Activated naive CD4-positive, alpha-beta T cell treated with anti-CD3 and anti-CD28 coated beads for 36 hours (primary cell): ENCODE data around the gene PITPNC1. TPM values are rescaled to one million over a fixed set of nuclear protein-coding genes. Genes with fewer than 3 reads are reported as not detected.
A peak's percentile ranks its signal among the peaks of the same experiment; 100 is the strongest.

Source experiments
- CTCF ChIA-PET: fragments of 350-600 bp; sonication (Branson Sonifier 250); formaldehyde crosslinking; loops from one replicate; lab custom pipeline; 2021; ENCODE audit warnings: antibody characterized with exemption; lab: Charles Lee
- DNase-seq: peaks from one replicate; pipeline ENCODE4 v3.0.0-alpha.2; 2020
- H3K27ac Mint-ChIP-seq: one replicate; pipeline ENCODE4 v1.8.0; 2021; ENCODE audit warnings: mild to moderate bottlenecking, mixed read lengths
- H3K27me3 Mint-ChIP-seq: one replicate; pipeline ENCODE4 v1.8.0; 2021; ENCODE audit warnings: low read depth, mixed read lengths
- H3K36me3 Mint-ChIP-seq: one replicate; pipeline ENCODE4 v1.8.0; 2021; ENCODE audit warnings: low read depth, mixed read lengths
- H3K4me1 Mint-ChIP-seq: one replicate; pipeline ENCODE4 v1.8.0; 2021; ENCODE audit warnings: low read depth, mixed read lengths
- H3K4me3 Mint-ChIP-seq: one replicate; pipeline ENCODE4 v1.8.0; 2021; ENCODE audit warnings: mild to moderate bottlenecking, moderate library complexity, mixed read lengths
- H3K9me3 Mint-ChIP-seq: one replicate; pipeline ENCODE4 v1.8.0; 2021; ENCODE audit warnings: mixed read lengths
- intact Hi-C: fragments of 100-400 bp; cut with micrococcal nuclease; formaldehyde crosslinking; loops from one replicate; pipeline ENCODE4 v1.15.1; 2023
- total RNA-seq, 2 experiments: library from RNA; stranded (reverse); gene quantifications; one replicate each; pipeline ENCODE4 v1.2.3, GENCODE V29; 2021

Gene PITPNC1
- total RNA-seq, 2 experiments from 2014 or later, result 58.7 to 60.0 TPM

DNA sequence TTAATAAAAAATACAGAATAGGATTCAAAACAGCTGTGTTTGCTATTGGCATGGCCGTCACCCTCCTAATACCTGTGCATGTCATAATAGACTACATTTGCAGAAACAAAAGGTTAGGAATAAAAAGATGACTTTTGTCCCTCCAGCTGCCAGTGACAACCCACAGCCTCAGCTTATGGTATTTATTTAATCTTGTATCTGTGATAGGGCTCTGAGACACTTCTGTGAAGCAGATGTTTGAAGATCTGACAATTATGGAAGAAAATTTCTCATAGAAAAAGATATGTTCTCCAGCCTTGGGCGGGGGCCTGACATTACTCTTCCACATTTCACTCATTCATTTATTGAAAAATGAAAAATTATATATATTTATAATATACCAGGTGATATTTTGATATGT lies 62.2 kb downstream of the PITPNC1 start:
- Mint-ChIP-seq H3K9me3 (no peaks in the 10 kb centered on the region), H3K4me1 (peaks cover 77% of the 10 kb centered on the region), H3K27me3 (no peaks in the 10 kb centered on the region), H3K27ac (peak overlapping the region; percentile 91), H3K4me3 (no peak overlapping the region), H3K36me3 (no peaks in the 10 kb centered on the region)
- CTCF ChIA-PET, result interaction anchor here (0.8 to 5.1 kb wide), 5 partner anchors 8 to 64 kb away, joined by 3 to 42 read pairs (median 7); no protein-coding TSS in a partner anchor
- intact Hi-C loops, result no loop called here
- DNase-seq, result peak; percentile 3

DNA sequence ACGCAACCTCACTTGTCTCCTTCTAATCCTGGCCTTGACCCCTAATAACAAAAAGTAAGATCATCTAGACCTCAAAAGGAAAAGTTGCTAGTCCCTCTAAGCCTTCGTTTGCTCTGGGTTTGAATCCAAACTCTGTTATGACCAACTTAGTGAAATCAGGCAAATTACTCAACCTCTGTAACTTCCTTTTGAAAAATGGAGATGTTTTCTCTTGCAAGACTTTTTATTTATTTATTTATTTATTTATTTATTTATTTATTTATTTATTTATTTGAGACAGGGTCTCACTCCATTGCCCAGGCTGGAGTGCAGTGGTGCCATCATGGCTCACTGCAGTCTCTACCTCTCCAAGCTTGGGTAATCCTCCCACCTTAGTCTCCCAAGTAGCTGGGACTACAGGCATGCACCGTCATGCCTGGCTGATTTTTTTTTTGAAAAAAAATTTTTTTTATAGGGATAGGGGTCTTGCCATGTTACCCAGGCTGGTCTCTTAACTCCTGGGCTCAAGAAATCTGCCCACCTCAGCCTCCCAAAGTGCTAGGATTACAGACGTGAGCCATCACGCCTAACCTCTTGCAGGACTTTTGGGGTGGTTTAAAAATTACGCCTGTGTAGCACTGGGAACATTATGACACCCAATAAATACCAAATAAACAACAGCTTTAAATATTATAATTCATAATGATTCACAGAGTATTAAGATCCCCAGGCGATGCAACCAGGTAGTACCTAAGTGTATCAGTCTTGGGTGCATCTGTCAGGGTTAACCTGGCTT lies 63.4 kb downstream of the PITPNC1 start:
- H3K9me3 Mint-ChIP-seq, result no peaks in the 10 kb centered on the region
- H3K4me1 Mint-ChIP-seq, result peaks cover 77% of the 10 kb centered on the region
- H3K27me3 Mint-ChIP-seq, result no peaks in the 10 kb centered on the region
- H3K36me3 Mint-ChIP-seq, result no peaks in the 10 kb centered on the region
- peak overlapping the region; percentile 75 for H3K4me3 Mint-ChIP-seq
- CTCF ChIA-PET, result interaction anchor here (0.6 to 5.1 kb wide), 15 partner anchors 8 to 73 kb away, joined by 3 to 42 read pairs (median 6); partner anchors contain the start of gene PITPNC1
- intact Hi-C loops, result loop anchor here (1.0 kb wide), 4 partner anchors 9 to 35 kb away; no protein-coding TSS in a partner anchor
- peak overlapping the region; percentile 96 for H3K27ac Mint-ChIP-seq
- no peak for DNase-seq

DNA sequence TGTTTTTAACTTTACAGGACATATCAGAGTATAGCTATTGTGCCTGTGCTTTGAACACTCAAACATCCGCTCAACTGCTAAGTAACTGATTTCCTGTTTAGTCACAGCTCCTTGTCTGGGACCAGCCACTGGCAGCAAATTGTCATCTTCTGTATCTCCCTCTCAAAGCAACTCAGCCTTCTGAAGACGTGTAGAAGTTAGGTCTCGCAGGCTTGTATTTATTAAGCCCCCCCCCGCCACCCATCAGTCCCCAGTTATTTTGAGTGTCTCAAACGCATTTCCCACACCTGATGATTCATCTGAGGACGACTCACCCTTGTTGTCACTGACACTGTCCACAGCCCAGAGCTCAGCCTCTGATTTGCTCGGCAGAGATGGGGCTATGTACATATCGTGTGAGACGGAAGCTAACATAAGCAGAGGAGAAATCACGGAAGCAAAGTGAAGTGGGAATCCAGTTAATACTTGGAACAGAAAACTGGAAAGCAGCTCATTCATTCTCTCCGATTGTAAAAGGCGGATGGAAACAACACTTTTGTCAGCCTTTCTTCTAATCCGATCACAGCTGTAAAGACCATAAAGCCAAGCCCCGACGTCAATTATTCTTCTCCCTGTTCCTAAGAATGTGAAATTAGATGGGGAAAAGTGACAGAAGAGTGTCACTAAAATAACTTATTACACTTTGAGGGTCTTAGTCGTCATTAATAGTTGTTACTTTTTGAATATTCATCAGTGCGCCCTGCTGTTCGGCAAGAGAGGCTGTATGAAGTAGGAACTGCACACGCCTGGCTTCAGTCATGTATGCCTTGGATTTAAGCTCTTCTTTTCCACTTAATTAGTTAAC lies 64.2 kb downstream of the PITPNC1 start:
- Mint-ChIP-seq H3K4me1 (peaks cover 76% of the 10 kb centered on the region), H3K27ac (peak overlapping the region; percentile 96), H3K36me3 (no peaks in the 10 kb centered on the region), H3K9me3 (no peaks in the 10 kb centered on the region), H3K4me3 (peak overlapping the region; percentile 75), H3K27me3 (no peaks in the 10 kb centered on the region)
- CTCF ChIA-PET, result interaction anchor here (0.6 to 5.1 kb wide), 16 partner anchors 9 to 74 kb away, joined by 3 to 42 read pairs (median 4); partner anchors contain the start of gene PITPNC1
- intact Hi-C loops, result loop anchor here (1.0 kb wide), 4 partner anchors 10 to 34 kb away; no protein-coding TSS in a partner anchor
- DNase-seq, result peak; percentile 90

DNA sequence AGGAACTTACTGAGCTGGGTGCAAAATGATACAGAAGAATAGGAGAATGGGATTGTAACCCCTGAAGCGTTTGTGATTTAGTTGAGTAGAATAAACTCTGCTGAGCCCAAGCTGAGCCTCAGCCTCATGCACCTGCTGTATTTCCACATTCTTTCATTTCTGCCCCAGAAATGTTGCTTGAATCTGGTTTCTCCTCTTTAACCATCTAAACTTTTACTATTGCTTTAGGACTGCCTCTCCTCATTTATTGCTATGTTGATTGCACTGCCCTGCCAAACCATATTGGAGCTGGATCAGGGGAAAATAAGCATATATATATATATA lies 64.8 kb downstream of the PITPNC1 start:
- Mint-ChIP-seq H3K27ac (peak overlapping the region; percentile 96), H3K36me3 (no peaks in the 10 kb centered on the region), H3K27me3 (no peaks in the 10 kb centered on the region), H3K4me1 (peaks cover 74% of the 10 kb centered on the region), H3K9me3 (no peaks in the 10 kb centered on the region), H3K4me3 (peak overlapping the region; percentile 75)
- intact Hi-C loops, result loop anchor here (1.0 kb wide), 4 partner anchors 11 to 33 kb away; no protein-coding TSS in a partner anchor
- DNase-seq, result no peak
- CTCF ChIA-PET, result interaction anchor here (0.6 to 5.1 kb wide), 13 partner anchors 9 to 230 kb away, joined by 3 to 42 read pairs (median 7); partner anchors contain the start of gene PITPNC1

DNA sequence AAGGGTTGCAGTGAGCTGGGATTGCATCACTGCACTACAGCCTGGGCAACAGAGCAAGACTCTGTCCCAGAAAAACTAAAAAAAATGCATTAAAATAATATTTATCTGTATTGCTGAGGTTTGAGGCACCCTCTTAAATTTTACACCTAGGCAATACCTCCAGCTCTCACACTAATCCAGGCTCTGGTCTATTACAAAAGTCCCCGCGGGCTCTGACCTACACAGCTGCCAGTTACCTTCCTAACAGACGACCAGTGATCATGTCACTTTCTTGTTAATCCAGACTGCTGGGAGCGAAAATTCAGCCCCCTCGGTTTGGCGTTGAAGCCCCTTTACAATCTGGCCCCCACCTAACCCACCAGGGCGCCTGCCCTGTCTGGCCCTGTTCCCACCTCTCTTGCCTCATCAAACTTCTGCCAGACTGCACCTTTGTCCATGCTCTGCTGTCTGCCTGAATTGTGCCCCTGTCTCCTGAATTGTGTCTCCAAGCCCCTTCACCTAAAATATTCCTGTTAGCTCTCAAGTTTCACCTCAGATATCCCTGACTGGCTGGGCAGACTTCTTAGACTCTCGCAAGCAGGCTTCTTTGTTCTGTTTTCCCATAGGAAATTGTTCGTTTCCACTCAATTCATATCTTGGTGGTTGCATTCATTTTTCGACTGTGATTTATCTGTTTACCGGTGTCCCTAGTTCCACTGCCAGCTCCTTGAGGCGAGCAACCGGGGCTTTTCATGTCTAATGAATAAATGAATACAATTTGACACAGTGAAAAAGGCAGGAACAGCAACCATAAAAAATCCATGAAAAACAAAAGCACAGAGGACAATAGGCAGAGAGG lies 65.9 kb downstream of the PITPNC1 start:
- Mint-ChIP-seq H3K4me1 (peaks cover 72% of the 10 kb centered on the region), H3K36me3 (no peaks in the 10 kb centered on the region), H3K4me3 (no peak overlapping the region), H3K27ac (peak overlapping the region; percentile 85), H3K27me3 (no peaks in the 10 kb centered on the region), H3K9me3 (no peaks in the 10 kb centered on the region)
- peak; percentile 4 for DNase-seq
- intact Hi-C loops, result no loop called here
- CTCF ChIA-PET, result interaction anchor here (0.7 to 5.1 kb wide), 6 partner anchors 8 to 69 kb away, joined by 3 to 42 read pairs (median 16); partner anchors contain the start of gene PITPNC1

DNA sequence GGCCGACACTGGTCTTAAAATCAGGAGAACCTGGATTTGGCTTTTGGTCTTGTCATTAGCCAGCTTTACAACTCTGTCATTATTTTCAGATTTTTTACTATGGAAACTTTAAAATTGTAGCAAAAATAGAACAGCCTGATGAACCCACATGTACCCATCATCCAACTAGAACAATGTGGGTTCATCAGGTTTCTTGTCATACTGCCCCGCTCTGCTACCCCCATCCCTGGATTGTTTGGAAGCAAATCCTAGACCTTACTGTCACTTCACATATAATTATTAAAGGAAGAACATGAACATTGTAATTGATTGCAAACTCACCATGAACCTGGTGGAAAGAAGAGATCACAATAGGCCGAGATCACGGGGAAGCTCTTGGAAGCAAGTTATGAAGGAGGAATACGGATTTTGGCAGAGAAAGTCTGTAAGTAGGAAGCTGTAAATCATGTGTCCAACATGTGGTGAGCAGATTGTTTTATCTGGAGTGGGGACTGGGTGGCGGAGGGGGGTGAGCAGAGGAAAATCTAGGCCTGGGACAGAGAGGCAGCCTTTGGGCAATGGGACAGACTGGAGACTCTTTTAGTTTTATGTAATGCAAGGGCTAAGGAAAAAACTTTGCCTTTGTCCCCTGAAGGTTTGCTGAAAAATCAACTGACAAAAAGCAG lies 67.0 kb downstream of the PITPNC1 start:
- no peak overlapping the region for H3K4me3 Mint-ChIP-seq
- peak; percentile 2 for DNase-seq
- CTCF ChIA-PET, result no interaction called here
- intact Hi-C loops, result no loop called here
- H3K4me1 Mint-ChIP-seq, result peaks cover 72% of the 10 kb centered on the region
- H3K9me3 Mint-ChIP-seq, result no peaks in the 10 kb centered on the region
- H3K27ac Mint-ChIP-seq, result peak overlapping the region; percentile 85
- H3K36me3 Mint-ChIP-seq, result no peaks in the 10 kb centered on the region
- no peaks in the 10 kb centered on the region for H3K27me3 Mint-ChIP-seq

DNA sequence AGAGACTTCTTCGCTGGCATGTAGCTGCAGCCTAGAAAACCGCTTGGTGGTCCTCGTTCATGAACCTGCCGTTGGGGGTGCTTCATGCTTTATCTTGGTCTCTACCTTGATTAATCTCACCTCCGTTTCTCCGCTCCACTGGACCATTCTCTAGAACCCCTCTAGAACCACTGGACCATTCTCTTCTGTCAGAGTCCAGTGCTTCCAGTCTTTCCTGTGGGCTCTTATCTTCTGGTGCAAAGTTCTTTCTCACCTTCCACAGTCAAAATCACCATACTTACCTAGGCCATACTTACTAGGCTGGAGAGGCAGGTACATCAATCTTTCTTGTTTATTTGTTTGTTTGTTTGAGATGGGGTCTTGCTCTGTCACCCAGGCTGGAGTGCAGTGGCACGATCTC lies 71.4 kb downstream of the PITPNC1 start:
- Mint-ChIP-seq H3K27ac (peak overlapping the region; percentile 27), H3K4me3 (no peak overlapping the region)

DNA sequence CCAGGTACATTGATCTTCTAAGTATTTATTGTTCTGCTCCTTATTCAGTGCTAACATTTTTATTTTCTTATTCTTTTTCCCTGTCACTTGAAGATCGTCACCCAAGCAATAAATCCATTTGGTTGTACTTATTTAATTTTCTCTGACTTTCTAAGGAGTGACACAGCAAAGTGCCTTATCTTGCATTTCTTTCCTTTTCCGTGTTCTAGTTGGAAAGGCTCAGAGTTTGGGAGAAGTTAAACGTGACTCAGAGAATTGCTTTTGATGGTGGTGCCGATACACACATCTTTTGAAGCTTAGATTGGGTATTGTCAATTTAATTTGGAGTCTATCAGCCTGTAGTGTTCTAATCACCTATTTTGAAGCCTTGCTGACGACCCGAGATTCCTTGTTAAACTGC lies 72.0 kb downstream of the PITPNC1 start:
- peak overlapping the region; percentile 60 for H3K4me3 Mint-ChIP-seq
- peak overlapping the region; percentile 91 for H3K27ac Mint-ChIP-seq
- CTCF ChIA-PET, result interaction anchor here (0.9 to 1.1 kb wide), 2 partner anchors 17 to 75 kb away, joined by 3 read pairs; no protein-coding TSS in a partner anchor
- peaks cover 6% of the 10 kb centered on the region for H3K36me3 Mint-ChIP-seq
- no peaks in the 10 kb centered on the region for H3K27me3 Mint-ChIP-seq
- intact Hi-C loops, result no loop called here
- H3K9me3 Mint-ChIP-seq, result peaks cover 4% of the 10 kb centered on the region
- DNase-seq, result peak; percentile 3
- H3K4me1 Mint-ChIP-seq, result peaks cover 90% of the 10 kb centered on the region

More for the DNA sequence above, 71.4 kb downstream of the PITPNC1 start:
- CTCF ChIA-PET, result no interaction called here
- peaks cover 4% of the 10 kb centered on the region for H3K9me3 Mint-ChIP-seq
- H3K27me3 Mint-ChIP-seq, result no peaks in the 10 kb centered on the region
- no peak for DNase-seq
- H3K4me1 Mint-ChIP-seq, result peaks cover 86% of the 10 kb centered on the region
- intact Hi-C loops, result no loop called here
- H3K36me3 Mint-ChIP-seq, result peaks cover 6% of the 10 kb centered on the region

DNA sequence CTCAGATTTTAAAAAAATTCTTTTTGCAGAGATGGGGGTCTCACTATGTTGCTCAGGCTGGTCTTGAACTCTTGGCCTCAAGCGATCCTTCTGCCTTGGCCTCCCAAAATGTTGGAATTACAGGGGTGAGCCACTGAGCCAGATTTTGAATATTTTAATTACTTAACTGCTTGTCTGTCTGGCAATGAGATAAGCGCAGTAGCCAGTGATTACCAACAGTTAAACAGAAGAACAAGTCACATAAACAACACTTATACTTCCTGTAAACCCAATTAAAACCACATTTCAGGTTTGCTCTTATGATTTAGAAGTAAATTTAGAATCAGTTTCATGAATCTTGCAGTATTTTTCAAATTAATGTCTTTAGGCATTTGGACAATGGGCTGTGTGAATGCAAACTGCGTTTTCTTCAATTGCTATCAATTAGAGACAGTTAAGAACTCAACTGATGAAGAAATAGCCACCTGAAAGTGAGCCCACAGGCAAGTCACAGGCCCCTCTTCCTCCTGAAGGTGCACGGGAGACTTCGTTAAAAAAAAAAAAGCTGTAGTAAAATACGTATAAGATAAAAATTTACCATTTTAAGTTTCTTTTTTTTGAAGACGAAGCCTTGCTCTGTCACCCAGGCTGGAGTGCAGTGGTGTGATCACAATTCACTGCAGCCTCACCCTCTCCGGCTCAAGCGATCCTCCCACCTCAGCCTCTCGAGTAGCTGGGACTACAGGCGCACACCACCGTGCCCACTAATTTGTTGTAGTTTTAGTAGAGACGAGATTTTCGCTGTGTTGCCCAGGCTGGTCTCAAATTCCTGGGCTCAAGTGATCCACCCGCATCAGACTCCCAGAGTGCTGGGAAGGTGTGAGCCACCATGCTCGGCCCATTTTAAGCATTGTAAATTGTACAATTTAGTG lies 73.0 kb downstream of the PITPNC1 start:
- Mint-ChIP-seq H3K9me3 (peaks cover 4% of the 10 kb centered on the region), H3K4me1 (peaks cover 89% of the 10 kb centered on the region), H3K4me3 (peak overlapping the region; percentile 60), H3K36me3 (peaks cover 6% of the 10 kb centered on the region), H3K27ac (peak overlapping the region; percentile 91), H3K27me3 (no peaks in the 10 kb centered on the region)
- CTCF ChIA-PET, result interaction anchor here (0.6 to 3.1 kb wide), 5 partner anchors 18 to 141 kb away, joined by 3 to 9 read pairs (median 3); no protein-coding TSS in a partner anchor
- DNase-seq, result peak; percentile 34
- intact Hi-C loops, result no loop called here
